ENCODE measurements around the gene NPBWR2.

The NPBWR2 gene

DNA sequence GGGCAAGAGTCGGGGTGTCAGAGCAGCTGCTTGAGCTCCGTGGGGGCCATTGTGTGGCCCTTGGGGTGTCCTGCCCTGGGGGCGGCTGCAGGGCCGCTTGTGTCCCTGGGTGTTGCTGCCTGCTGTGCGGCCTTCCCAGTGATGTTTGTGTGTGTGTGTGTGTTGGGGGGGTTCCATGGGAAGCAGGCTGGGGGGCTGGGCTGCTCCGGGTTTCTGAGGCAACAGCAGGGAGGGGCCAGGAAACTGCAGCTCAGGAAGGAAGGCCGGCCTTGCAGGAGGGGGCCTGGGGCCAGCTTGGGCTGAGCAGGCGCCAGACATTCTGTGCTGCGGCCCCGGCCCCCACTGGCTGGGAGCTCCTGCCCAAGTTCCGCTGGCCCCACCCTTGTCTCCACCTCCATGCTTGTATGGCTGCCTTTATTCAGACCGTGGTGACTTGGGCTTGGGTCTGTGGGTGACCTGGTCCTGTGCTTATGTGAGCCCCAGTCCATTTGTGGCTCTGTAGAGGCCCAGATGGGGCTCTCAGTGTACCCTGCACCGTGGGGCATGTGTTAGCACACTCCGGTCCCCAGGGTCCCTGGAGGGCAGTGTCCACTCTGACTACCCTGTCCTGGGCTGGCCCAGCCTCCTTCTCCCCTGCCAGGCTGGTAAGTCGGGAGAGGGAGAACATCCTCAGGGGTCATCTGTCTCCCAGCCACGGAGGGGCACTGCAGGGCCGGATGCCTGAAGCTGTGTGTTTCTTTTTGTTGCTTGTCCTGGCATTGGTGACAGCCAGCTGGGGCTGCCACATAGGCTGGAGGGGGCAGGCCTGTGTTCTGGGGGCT is 53.3 kb downstream of the NPBWR2 start:
- no peak for DNase-seq
